ENCODE measurements around the gene KRT83.
"Not testable (repeated sequence)": the region's sequence is repeated elsewhere in the genome, so short reads cannot be mapped to it uniquely, and the experiment has no call there.

The KRT83 gene

GRCh38 chr12:52308806-52309425 is 12.3 kb downstream of the KRT83 start:
- H3K4me3 ChIP-seq (replicated peaks in 1 of 2; ENCODE audit: low read depth in 2 of 2, low read length in 2 of 2): peak overlapping the region in 1 of 2 donors; percentile 56
- TF ChIP-seq, protein P1, sequence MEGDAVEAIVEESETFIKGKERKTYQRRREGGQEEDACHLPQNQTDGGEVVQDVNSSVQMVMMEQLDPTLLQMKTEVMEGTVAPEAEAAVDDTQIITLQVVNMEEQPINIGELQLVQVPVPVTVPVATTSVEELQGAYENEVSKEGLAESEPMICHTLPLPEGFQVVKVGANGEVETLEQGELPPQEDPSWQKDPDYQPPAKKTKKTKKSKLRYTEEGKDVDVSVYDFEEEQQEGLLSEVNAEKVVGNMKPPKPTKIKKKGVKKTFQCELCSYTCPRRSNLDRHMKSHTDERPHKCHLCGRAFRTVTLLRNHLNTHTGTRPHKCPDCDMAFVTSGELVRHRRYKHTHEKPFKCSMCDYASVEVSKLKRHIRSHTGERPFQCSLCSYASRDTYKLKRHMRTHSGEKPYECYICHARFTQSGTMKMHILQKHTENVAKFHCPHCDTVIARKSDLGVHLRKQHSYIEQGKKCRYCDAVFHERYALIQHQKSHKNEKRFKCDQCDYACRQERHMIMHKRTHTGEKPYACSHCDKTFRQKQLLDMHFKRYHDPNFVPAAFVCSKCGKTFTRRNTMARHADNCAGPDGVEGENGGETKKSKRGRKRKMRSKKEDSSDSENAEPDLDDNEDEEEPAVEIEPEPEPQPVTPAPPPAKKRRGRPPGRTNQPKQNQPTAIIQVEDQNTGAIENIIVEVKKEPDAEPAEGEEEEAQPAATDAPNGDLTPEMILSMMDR (IDR thresholded peaks at IDR 0.05; ENCODE audit: low read depth, low read length): no peak
- no peak for DNase-seq (ENCODE audit: low read depth in 2 of 2)

DNA sequence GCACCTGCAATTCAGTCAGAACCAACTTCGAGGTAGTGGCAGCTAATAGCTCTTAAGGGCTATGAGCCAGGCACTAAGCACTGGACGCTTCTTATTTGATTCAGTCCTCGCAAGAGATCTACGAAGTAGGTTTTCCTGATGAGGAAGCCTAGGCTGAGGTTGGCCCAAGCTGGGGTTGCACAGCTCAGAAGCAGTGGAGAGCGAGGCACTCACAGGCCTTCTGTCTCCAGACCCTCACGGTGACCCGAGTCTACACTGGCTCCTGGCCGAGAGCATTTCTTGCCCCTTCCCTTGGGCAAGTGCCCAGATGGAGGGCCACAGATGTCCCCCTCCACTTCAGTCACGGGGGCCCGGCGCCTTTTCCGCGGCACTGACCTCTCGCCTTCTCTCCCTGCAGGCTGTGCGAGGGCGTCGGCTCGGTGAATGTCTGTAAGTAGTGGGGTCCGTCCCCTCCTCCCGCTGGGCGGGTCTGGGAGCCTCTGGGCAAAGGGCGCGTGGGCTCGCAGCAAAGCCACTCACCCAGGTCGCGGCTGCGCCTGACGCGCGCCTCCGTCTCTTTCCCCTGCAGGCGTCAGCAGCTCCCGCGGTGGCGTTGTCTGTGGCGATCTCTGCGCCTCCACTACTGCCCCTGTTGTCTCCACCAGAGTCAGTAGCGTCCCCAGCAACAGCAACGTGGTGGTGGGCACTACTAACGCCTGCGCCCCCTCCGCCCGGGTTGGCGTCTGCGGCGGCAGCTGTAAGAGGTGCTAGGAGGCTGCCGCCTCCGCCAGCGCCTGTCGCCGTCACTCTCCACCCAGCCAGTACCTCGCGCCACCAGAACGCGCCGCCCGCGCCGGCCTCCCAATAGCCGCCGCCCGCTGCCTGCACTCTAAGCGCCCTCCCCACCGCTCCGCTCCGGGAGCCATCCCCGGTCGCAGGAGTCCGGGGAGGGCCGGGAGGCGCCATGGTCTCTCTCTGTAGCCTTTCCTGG is 13.1 kb downstream of the KRT83 start:
- DNase-seq (ENCODE audit: low read depth in 2 of 2): peak; percentile 29 to 53
- TF ChIP-seq, protein P1 (IDR thresholded peaks at IDR 0.05; ENCODE audit: low read depth, low read length): no peak
- peak overlapping the region; percentile 41 to 56 for H3K4me3 ChIP-seq (replicated peaks in 1 of 2; ENCODE audit: low read depth in 2 of 2, low read length in 2 of 2)

DNA sequence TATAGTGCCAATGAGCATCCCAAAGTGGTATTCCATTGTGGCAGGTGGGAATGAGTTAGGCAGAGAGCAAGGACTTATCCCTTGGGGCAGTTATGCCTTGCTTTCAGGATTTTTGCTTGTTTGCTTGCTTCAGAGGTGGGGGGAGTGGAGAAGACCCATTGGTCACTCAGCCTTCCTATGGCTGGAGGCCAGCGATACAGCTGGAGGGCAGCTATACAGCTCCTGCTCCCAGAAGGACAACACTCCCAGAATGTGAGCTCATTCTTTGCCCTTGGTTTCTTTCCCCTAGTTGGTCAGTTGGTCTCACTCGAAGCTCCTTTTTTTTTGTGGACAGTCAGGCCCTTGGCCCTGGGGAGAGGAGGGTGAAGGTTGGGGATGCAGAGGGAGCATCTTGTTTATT is 14.5 kb downstream of the KRT83 start:
- TF ChIP-seq, protein P1 (IDR thresholded peaks at IDR 0.05; ENCODE audit: low read depth, low read length): no peak
- H3K4me3 ChIP-seq (replicated peaks in 1 of 2; ENCODE audit: low read depth in 2 of 2, low read length in 2 of 2): no peak overlapping the region
- no peak for DNase-seq (ENCODE audit: low read depth in 2 of 2)

GRCh38 chr12:52305921-52306705 is 15.1 kb downstream of the KRT83 start:
- H3K4me3 ChIP-seq (replicated peaks in 1 of 2; ENCODE audit: low read depth in 2 of 2, low read length in 2 of 2): no peak overlapping the region
- TF ChIP-seq, protein P1 (IDR thresholded peaks at IDR 0.05; ENCODE audit: low read depth, low read length): peak; percentile 36
- DNase-seq (ENCODE audit: low read depth in 2 of 2): no peak

- DNase-seq (ENCODE audit: low read depth in 2 of 2); H3K4me3 ChIP-seq (replicated peaks in 1 of 2; ENCODE audit: low read depth in 2 of 2, low read length in 2 of 2): not testable (repeated sequence)
Measured at GRCh38 chr12:52304941-52305411, 16.2 kb downstream of the KRT83 start.

DNA sequence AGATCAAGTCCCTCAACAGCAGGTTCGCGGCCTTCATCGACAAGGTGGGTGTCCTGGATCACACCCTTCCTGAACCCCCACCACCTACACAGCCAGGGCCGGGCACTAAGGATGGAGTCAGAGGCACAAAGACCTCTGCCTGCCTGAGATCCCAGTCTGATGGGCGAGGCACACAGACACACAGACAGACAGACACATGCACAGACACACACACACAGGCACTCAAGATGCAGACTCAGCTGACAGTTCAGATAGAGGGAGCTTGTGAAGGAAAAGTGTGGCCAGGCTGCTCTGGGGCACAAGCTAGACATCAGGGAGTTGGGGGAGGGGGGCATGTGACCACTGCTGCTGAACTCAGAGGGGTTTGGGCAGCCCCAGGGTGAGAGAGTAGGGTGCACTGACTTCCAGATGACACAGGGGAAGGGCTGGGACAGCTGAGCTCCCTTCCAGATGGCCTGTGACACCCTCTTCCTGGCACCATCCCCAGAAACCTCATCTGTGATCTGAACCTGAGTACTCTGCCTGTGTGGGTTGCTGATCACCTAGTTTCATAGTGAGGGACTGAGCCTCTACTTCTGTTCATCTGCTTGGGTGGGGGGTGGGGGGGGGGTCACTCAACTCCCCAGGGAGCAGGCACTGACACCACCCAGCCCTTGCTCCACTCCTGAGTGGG is 18.8 kb downstream of the KRT83 start:
- not testable (repeated sequence) for DNase-seq (ENCODE audit: low read depth in 2 of 2); H3K4me3 ChIP-seq (replicated peaks in 1 of 2; ENCODE audit: low read depth in 2 of 2, low read length in 2 of 2)

DNA sequence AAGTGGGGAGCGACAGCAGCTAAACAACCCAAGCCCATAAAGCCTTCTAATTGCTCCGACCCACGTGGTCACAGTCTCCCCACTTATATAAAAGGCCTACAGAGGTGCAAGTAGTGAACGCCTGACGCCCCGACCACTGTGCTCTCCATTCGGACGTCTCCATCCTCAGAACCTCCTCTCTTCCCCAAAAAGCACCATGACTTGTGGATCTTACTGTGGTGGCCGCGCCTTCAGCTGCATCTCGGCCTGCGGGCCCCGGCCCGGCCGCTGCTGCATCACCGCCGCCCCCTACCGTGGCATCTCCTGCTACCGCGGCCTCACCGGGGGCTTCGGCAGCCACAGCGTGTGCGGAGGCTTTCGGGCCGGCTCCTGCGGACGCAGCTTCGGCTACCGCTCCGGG is 19.5 kb downstream of the KRT83 start:
- H3K4me3 ChIP-seq (replicated peaks in 1 of 2; ENCODE audit: low read depth in 2 of 2, low read length in 2 of 2); DNase-seq (ENCODE audit: low read depth in 2 of 2): not testable (repeated sequence)

Measured in cardiac fibroblast (primary cell).